ENCODE measurements around the gene PRPH. TPM values are rescaled to one million over a fixed set of nuclear protein-coding genes. Genes with fewer than 3 reads are reported as not detected.

Gene PRPH
- total and polyA plus RNA-seq, 4 donors: 0.19 to 2.7 (median 0.67) TPM

DNA sequence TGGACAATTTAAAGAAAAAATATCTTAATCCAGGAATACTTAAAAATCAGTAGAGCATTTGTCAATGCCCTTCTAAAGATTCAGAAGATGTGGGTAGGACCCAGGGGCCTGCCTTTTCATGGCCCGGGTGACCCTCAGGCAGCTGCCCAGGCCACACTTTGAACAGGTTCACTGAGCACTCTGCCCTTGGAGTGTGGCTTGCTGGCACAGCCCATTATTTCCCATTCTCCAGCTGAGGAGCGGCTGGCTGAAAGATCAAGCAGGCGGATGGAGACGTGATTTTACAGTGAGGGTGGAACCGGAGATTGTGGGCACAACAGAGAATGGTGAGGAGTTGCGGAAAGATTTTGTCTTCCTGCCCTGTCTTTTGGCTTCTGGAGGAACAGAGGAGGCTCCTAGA is 7.1 kb upstream of the PRPH start:
- WGBS, 2 donors: 52 to 54% methylated on average over 6 of the region's 6 CpGs
- Histone ChIP-seq H3K4me3 (no peak overlapping the region), H3K27me3 (ENCODE audit: control insufficient read depth in 3 of 3, insufficient read depth in 3 of 3, low read length in 2 of 3) (peaks cover 0 to 17% (median 0%) of the 10 kb centered on the region in 3 donors), H3K9me3 (ENCODE audit: control insufficient read depth in 4 of 4, insufficient read depth in 3 of 4, low read length in 3 of 4) (peaks cover 0 to 2% (median 0%) of the 10 kb centered on the region in 4 donors), H3K36me3 (ENCODE audit: control insufficient read depth in 4 of 4, insufficient read depth in 4 of 4, low read length in 4 of 4) (no peaks in the 10 kb centered on the region), H3K4me1 (ENCODE audit: control insufficient read depth in 5 of 5, insufficient read depth in 5 of 5, low read length in 5 of 5) (peaks cover 0 to 6% (median 0%) of the 10 kb centered on the region in 5 donors), H3K27ac (ENCODE audit: low read depth in 1 of 2, low read length in 1 of 2) (no peak overlapping the region), H3K9ac (ENCODE audit: insufficient read depth in 1 of 2, low read length in 2 of 2) (no peak overlapping the region)
- no peak for ATAC-seq (ENCODE audit: insufficient read depth, low FRiP score)
- DNase-seq: no peak
- TF ChIP-seq, protein P1, sequence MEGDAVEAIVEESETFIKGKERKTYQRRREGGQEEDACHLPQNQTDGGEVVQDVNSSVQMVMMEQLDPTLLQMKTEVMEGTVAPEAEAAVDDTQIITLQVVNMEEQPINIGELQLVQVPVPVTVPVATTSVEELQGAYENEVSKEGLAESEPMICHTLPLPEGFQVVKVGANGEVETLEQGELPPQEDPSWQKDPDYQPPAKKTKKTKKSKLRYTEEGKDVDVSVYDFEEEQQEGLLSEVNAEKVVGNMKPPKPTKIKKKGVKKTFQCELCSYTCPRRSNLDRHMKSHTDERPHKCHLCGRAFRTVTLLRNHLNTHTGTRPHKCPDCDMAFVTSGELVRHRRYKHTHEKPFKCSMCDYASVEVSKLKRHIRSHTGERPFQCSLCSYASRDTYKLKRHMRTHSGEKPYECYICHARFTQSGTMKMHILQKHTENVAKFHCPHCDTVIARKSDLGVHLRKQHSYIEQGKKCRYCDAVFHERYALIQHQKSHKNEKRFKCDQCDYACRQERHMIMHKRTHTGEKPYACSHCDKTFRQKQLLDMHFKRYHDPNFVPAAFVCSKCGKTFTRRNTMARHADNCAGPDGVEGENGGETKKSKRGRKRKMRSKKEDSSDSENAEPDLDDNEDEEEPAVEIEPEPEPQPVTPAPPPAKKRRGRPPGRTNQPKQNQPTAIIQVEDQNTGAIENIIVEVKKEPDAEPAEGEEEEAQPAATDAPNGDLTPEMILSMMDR (IDR thresholded peaks at IDR 0.05; ENCODE audit: control extremely low read depth, extremely low read depth): no peak

DNA sequence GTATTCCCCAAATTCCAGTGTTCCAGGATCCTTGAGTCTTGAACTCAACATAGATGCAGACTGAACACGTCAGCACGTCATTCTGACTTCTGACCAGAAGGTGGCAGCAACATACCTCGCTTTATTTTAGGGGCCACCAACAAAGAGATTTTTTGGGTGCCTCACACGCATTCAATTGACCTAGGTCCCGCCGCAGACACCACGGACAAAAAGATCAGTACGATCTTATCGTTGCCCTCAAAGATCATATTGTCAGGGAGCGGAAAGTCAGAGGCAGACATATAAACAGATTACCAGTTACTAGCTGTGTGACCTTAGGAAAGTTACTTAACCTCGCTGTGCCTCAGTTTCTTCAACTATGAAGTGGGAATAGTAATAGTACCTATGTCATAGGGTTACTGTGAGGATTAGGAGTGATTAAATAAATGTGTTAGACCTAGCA is 6.5 kb upstream of the PRPH start:
- WGBS, 2 donors: 11% methylated on average over 11 of the region's 11 CpGs
- no peak for ATAC-seq (ENCODE audit: insufficient read depth, low FRiP score)
- Histone ChIP-seq H3K4me3 (no peak overlapping the region), H3K9ac (ENCODE audit: insufficient read depth in 1 of 2, low read length in 2 of 2) (no peak overlapping the region), H3K9me3 (ENCODE audit: control insufficient read depth in 4 of 4, insufficient read depth in 3 of 4, low read length in 3 of 4) (peaks cover 0 to 2% (median 0%) of the 10 kb centered on the region in 4 donors), H3K4me1 (ENCODE audit: control insufficient read depth in 5 of 5, insufficient read depth in 5 of 5, low read length in 5 of 5) (peaks cover 0 to 12% (median 2%) of the 10 kb centered on the region in 5 donors), H3K36me3 (ENCODE audit: control insufficient read depth in 4 of 4, insufficient read depth in 4 of 4, low read length in 4 of 4) (no peaks in the 10 kb centered on the region), H3K27ac (ENCODE audit: low read depth in 1 of 2, low read length in 1 of 2) (no peak overlapping the region), H3K27me3 (ENCODE audit: control insufficient read depth in 3 of 3, insufficient read depth in 3 of 3, low read length in 2 of 3) (peaks cover 0 to 21% (median 0%) of the 10 kb centered on the region in 3 donors)
- DNase-seq: peak; percentile 70 to 74 (median 74)
- TF ChIP-seq, protein P1 (IDR thresholded peaks at IDR 0.05; ENCODE audit: control extremely low read depth, extremely low read depth): peak; percentile 79

DNA sequence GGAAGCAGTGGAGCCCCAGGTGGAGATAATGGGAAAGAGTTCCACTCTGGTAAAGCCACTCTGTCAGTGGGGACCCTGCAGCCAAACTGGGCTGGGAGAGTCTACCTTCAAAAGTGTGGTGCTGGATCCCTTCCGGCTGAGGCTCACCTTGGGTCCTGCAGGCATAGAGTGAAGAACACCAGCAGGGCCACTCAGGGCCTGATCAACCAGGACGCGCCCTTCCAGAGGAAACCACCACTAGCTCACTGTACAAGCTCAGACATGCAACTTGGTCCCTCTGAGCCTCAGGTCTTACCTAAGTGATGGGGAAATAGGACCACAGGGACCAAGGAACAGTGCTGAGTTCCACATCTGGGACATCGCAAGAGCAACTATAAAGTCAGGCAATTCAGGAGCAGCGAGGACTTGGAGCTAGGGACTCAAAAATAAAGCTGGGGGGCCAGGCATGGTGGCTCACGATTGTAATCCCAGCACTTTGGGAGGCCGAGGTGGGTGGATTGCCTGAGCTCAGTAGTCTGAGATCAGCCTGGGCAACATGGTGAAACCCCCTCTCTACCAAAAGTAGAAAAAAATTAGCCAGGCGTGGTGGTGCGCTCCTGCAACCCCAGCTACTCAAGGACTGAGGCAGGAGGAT is 5.9 kb upstream of the PRPH start:
- no peak overlapping the region for H3K9ac ChIP-seq (ENCODE audit: insufficient read depth in 1 of 2, low read length in 2 of 2)
- TF ChIP-seq, protein P1 (IDR thresholded peaks at IDR 0.05; ENCODE audit: control extremely low read depth, extremely low read depth): no peak
- ATAC-seq (ENCODE audit: insufficient read depth, low FRiP score) (no peak), DNase-seq (no peak)
- whole genome bisulfite sequencing, 2 donors: 80 to 85% methylated on average over 9 of the region's 9 CpGs
- peaks cover 0 to 2% (median 0%) of the 10 kb centered on the region in 4 donors for H3K9me3 ChIP-seq (ENCODE audit: control insufficient read depth in 4 of 4, insufficient read depth in 3 of 4, low read length in 3 of 4)
- H3K4me3 ChIP-seq: no peak overlapping the region
- no peak overlapping the region for H3K27ac ChIP-seq (ENCODE audit: low read depth in 1 of 2, low read length in 1 of 2)
- peaks cover 0 to 24% (median 0%) of the 10 kb centered on the region in 3 donors for H3K27me3 ChIP-seq (ENCODE audit: control insufficient read depth in 3 of 3, insufficient read depth in 3 of 3, low read length in 2 of 3)
- H3K36me3 ChIP-seq (ENCODE audit: control insufficient read depth in 4 of 4, insufficient read depth in 4 of 4, low read length in 4 of 4): no peaks in the 10 kb centered on the region
- peaks cover 0 to 17% (median 6%) of the 10 kb centered on the region in 5 donors for H3K4me1 ChIP-seq (ENCODE audit: control insufficient read depth in 5 of 5, insufficient read depth in 5 of 5, low read length in 5 of 5)
